ENCODE data around the gene PF4V1. TPM values are rescaled to one million over a fixed set of nuclear protein-coding genes. Genes with fewer than 3 reads are reported as not detected.

The PF4V1 gene
- total RNA-seq, 1 experiment from 2014 or later = not detected

DNA sequence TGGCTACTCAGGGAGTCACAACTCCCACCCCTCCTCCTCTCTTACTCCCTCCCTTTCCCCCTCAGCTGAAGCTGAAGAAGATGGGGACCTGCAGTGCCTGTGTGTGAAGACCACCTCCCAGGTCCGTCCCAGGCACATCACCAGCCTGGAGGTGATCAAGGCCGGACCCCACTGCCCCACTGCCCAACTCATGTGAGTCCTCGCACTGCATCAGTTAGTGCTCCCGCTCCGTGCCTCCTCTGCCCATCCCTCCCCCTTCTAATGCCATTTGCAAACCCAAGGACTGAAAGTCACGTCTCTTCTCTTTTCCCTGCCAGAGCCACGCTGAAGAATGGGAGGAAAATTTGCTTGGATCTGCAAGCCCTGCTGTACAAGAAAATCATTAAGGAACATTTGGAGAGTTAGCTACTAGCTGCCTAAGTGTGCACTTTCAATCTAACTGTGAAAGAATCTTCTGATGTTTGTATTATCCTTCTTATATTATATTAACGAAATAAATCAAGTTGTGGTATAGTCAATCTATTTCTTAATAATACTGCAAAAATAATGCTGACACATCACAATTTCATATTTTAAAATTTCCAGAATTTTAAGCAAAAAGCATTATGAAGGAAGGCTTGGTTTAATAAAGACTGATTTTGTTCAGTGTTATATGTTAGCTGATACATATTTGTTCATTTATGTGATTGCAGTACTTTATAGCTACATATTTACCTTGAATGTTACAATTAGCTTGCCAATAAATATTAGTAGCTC is 800 bp downstream of the PF4V1 start:
- no peaks in the 10 kb centered on the region for H3K9me2 ChIP-seq (ENCODE audit: insufficient read depth)
- H2AFZ ChIP-seq = no peak overlapping the region
- H3K4me2 ChIP-seq = no peak overlapping the region
- H3K4me3 ChIP-seq = no peak overlapping the region
- no peak for DNase-seq
- no peak for TF ChIP-seq EZH2 (IDR thresholded peaks at IDR 0.05; ENCODE audit: low read depth)
- no peak for TF ChIP-seq CTCF (conservative IDR thresholded peaks at IDR 0.05)
- H4K20me1 ChIP-seq (ENCODE audit: insufficient read depth) = no peaks in the 10 kb centered on the region
- H3K36me3 ChIP-seq (ENCODE audit: low read depth) = no peaks in the 10 kb centered on the region
- H3F3A ChIP-seq (ENCODE audit: insufficient read depth, low read depth) = no peaks in the 10 kb centered on the region
- intact Hi-C loops (cut with micrococcal nuclease; ENCODE audit: unreplicated experiment) = no loop called here
- no peaks in the 10 kb centered on the region for H3K9me3 ChIP-seq (ENCODE audit: insufficient read depth, low read depth)
- CTCF ChIA-PET = no interaction called here
- no TSS peak for BruUV-seq (replicated peaks)
- H3K27me3 ChIP-seq (ENCODE audit: insufficient read depth, low read depth) = no peaks in the 10 kb centered on the region
- H3K4me1 ChIP-seq (replicated peaks; ENCODE audit: insufficient read depth) = no peaks in the 10 kb centered on the region
- no peak overlapping the region for H3K27ac ChIP-seq
- H3K79me2 ChIP-seq (ENCODE audit: low read depth) = no peaks in the 10 kb centered on the region
- POLR2A ChIA-PET (ENCODE audit: unreplicated experiment) = no interaction called here

GRCh38 chr4:73855406-73855805 is 2.3 kb downstream of the PF4V1 start:
- BruUV-seq (replicated peaks) = no TSS peak
- DNase-seq = no peak
- H3F3A ChIP-seq (ENCODE audit: insufficient read depth, low read depth) = no peaks in the 10 kb centered on the region
- H3K4me3 ChIP-seq = no peak overlapping the region
- H3K36me3 ChIP-seq (ENCODE audit: low read depth) = no peaks in the 10 kb centered on the region
- CTCF ChIA-PET = no interaction called here
- H3K27ac ChIP-seq = no peak overlapping the region
- intact Hi-C loops (cut with micrococcal nuclease; ENCODE audit: unreplicated experiment) = no loop called here
- no peak overlapping the region for H2AFZ ChIP-seq
- no peaks in the 10 kb centered on the region for H4K20me1 ChIP-seq (ENCODE audit: insufficient read depth)
- no peaks in the 10 kb centered on the region for H3K9me3 ChIP-seq (ENCODE audit: insufficient read depth, low read depth)
- H3K9me2 ChIP-seq (ENCODE audit: insufficient read depth) = no peaks in the 10 kb centered on the region
- no peaks in the 10 kb centered on the region for H3K27me3 ChIP-seq (ENCODE audit: insufficient read depth, low read depth)
- TF ChIP-seq EZH2 (IDR thresholded peaks at IDR 0.05; ENCODE audit: low read depth) (no peak), CTCF (conservative IDR thresholded peaks at IDR 0.05) (no peak)
- no peaks in the 10 kb centered on the region for H3K4me1 ChIP-seq (replicated peaks; ENCODE audit: insufficient read depth)
- H3K4me2 ChIP-seq = no peak overlapping the region
- H3K79me2 ChIP-seq (ENCODE audit: low read depth) = no peaks in the 10 kb centered on the region
- POLR2A ChIA-PET (ENCODE audit: unreplicated experiment) = no interaction called here

- ChIA-PET CTCF (no interaction called here), POLR2A (ENCODE audit: unreplicated experiment) (no interaction called here)
- no peaks in the 10 kb centered on the region for H3F3A ChIP-seq (ENCODE audit: insufficient read depth, low read depth)
- H3K4me1 ChIP-seq (replicated peaks; ENCODE audit: insufficient read depth) = no peaks in the 10 kb centered on the region
- no peaks in the 10 kb centered on the region for H3K9me3 ChIP-seq (ENCODE audit: insufficient read depth, low read depth)
- no peak for DNase-seq
- H2AFZ ChIP-seq = no peak overlapping the region
- no peak overlapping the region for H3K4me3 ChIP-seq
- H3K4me2 ChIP-seq = no peak overlapping the region
- H4K20me1 ChIP-seq (ENCODE audit: insufficient read depth) = no peaks in the 10 kb centered on the region
- no peaks in the 10 kb centered on the region for H3K27me3 ChIP-seq (ENCODE audit: insufficient read depth, low read depth)
- H3K79me2 ChIP-seq (ENCODE audit: low read depth) = no peaks in the 10 kb centered on the region
- no peak overlapping the region for H3K27ac ChIP-seq
- H3K9me2 ChIP-seq (ENCODE audit: insufficient read depth) = no peaks in the 10 kb centered on the region
- TF ChIP-seq CTCF (conservative IDR thresholded peaks at IDR 0.05) = no peak
- TF ChIP-seq EZH2 (IDR thresholded peaks at IDR 0.05; ENCODE audit: low read depth) = no peak
- H3K36me3 ChIP-seq (ENCODE audit: low read depth) = no peaks in the 10 kb centered on the region
- intact Hi-C loops (cut with micrococcal nuclease; ENCODE audit: unreplicated experiment) = no loop called here
- no TSS peak for BruUV-seq (replicated peaks)
These were observed 3.4 kb downstream of the PF4V1 start for GRCh38 chr4:73856518-73856917.

All from PC-9 (cell line).